IgD-negative memory B cell (primary cell): ENCODE measurements around the gene XAB2. TPM values are rescaled to one million over a fixed set of nuclear protein-coding genes. Genes with fewer than 3 reads are reported as not detected.

Source experiments
- H3K27ac Mint-ChIP-seq, 3 donors: one replicate each; pipeline ENCODE4 v1.8.0; 2020 to 2022; ENCODE audit warnings: mild to moderate bottlenecking in 3 of 3, mixed read lengths in 3 of 3, moderate library complexity in 1 of 3
- H3K27me3 Mint-ChIP-seq: one replicate; pipeline ENCODE4 v1.8.0; 2021; ENCODE audit warnings: mixed read lengths
- H3K36me3 Mint-ChIP-seq: one replicate; pipeline ENCODE4 v1.8.0; 2020; ENCODE audit warnings: mild to moderate bottlenecking, mixed read lengths
- H3K4me1 Mint-ChIP-seq, 3 donors: one replicate each; pipeline ENCODE4 v1.8.0; 2020 to 2022; ENCODE audit warnings: mixed read lengths in 3 of 3, mild to moderate bottlenecking in 1 of 3
- H3K4me3 Mint-ChIP-seq, 4 donors: one replicate each; pipeline ENCODE4 v1.8.0; 2020 to 2022; ENCODE audit warnings: mild to moderate bottlenecking in 4 of 4, mixed read lengths in 4 of 4, moderate library complexity in 3 of 4
- H3K9me3 Mint-ChIP-seq, 3 donors: one replicate each; pipeline ENCODE4 v1.8.0; 2020 to 2021; ENCODE audit warnings: mixed read lengths in 3 of 3, mild to moderate bottlenecking in 1 of 3
- polyA plus RNA-seq: library from polyadenylated mRNA; unstranded; fragments of 300-500 nt; fragmentation: Illumina TruSeq; gene quantifications from one replicate; pipeline ENCODE4 v1.2.3, GENCODE V29; 2021

XAB2 gene
- polyA plus RNA-seq, 1 donor from 2014 or later = 9.7 TPM

GRCh38 chr19:7618348-7618747 is 11.0 kb downstream of the XAB2 start:
- peaks cover 11% of the 10 kb centered on the region for H3K36me3 Mint-ChIP-seq
- no peaks in the 10 kb centered on the region for H3K27me3 Mint-ChIP-seq
- H3K27ac Mint-ChIP-seq = peak overlapping the region in 1 of 3 donors; percentile 87
- H3K4me1 Mint-ChIP-seq = peaks cover 0 to 7% (median 0%) of the 10 kb centered on the region in 3 donors
- no peaks in the 10 kb centered on the region for H3K9me3 Mint-ChIP-seq
- H3K4me3 Mint-ChIP-seq = peak overlapping the region in 1 of 4 donors; percentile 65

DNA sequence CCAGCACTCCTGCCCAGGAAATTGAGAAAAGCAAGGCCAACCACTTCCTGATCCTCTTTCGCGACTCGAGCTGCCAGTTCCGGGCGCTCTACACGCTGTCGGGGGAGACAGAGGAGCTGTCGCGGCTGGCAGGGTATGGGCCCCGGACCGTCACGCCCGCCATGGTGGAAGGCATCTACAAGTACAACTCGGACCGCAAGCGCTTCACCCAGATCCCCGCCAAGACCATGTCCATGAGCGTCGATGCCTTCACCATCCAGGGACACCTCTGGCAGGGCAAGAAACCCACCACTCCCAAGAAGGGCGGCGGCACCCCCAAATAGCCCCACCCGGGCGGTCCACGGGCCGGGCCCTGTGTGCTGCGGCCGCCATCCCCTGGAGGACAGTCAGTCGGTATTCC is 11.6 kb downstream of the XAB2 start:
- no peaks in the 10 kb centered on the region for H3K27me3 Mint-ChIP-seq
- no peak overlapping the region for H3K27ac Mint-ChIP-seq
- H3K36me3 Mint-ChIP-seq = peaks cover 11% of the 10 kb centered on the region
- H3K9me3 Mint-ChIP-seq = no peaks in the 10 kb centered on the region
- peak overlapping the region in 1 of 4 donors; percentile 47 for H3K4me3 Mint-ChIP-seq
- H3K4me1 Mint-ChIP-seq = peaks cover 0 to 7% (median 0%) of the 10 kb centered on the region in 3 donors

- Mint-ChIP-seq H3K36me3 (peaks cover 11% of the 10 kb centered on the region), H3K27ac (no peak overlapping the region), H3K27me3 (no peaks in the 10 kb centered on the region), H3K4me1 (peaks cover 0 to 7% (median 0%) of the 10 kb centered on the region in 3 donors), H3K9me3 (no peaks in the 10 kb centered on the region), H3K4me3 (peak overlapping the region in 1 of 4 donors; percentile 28)
Observed at GRCh38 chr19:7617172-7617571, 12.2 kb downstream of the XAB2 start.

DNA sequence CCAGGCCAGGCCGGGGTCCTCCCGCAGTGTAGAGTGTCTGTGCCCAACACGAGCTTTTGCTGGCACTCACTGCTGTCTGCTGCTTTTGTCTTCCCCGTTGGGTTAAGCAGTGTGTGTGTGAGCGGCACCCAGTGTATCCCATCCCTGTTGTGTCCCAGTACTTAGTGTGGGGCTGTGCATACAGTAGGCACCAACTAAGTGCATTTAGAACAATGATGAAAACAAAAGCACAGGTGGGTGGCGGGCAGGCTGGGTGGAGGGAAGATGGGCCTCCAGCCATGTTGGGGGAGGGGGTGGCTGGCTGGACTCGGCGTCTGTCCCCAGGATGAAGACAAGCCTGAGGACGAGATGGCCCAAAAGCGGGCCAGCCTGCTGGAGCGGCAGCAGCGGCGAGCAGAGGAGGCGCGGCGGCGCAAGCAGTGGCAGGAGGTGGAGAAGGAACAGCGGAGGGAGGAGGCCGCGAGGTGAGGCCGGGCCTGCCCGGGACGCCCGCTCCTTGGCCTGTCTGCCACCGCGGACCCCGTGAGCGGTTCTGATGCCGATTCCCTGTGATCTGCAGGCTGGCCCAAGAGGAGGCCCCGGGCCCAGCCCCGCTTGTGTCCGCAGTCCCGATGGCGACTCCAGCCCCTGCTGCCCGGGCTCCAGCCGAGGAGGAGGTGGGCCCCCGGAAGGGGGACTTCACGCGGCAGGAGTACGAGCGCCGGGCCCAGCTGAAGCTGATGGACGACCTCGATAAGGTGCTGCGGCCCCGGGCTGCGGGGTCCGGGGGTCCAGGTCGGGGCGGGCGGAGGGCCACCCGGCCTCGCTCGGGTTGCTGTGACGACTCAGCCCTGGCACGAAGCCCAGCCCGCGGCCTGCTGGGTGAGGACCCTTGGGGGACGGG is 14.2 kb downstream of the XAB2 start:
- H3K36me3 Mint-ChIP-seq = peaks cover 5% of the 10 kb centered on the region
- H3K9me3 Mint-ChIP-seq = no peaks in the 10 kb centered on the region
- peak overlapping the region in 2 of 3 donors; percentile 41 to 69 for H3K27ac Mint-ChIP-seq
- H3K27me3 Mint-ChIP-seq = no peaks in the 10 kb centered on the region
- no peak overlapping the region for H3K4me3 Mint-ChIP-seq
- H3K4me1 Mint-ChIP-seq = peaks cover 0 to 7% (median 0%) of the 10 kb centered on the region in 3 donors

GRCh38 chr19:7612282-7613274 is 16.8 kb downstream of the XAB2 start:
- H3K9me3 Mint-ChIP-seq = peaks cover 0 to 2% (median 0%) of the 10 kb centered on the region in 3 donors
- H3K4me1 Mint-ChIP-seq = peaks cover 0 to 3% (median 0%) of the 10 kb centered on the region in 3 donors
- no peak overlapping the region for H3K4me3 Mint-ChIP-seq
- H3K36me3 Mint-ChIP-seq = no peaks in the 10 kb centered on the region
- no peak overlapping the region for H3K27ac Mint-ChIP-seq
- H3K27me3 Mint-ChIP-seq = no peaks in the 10 kb centered on the region

GRCh38 chr19:7611541-7612279 is 17.6 kb downstream of the XAB2 start:
- Mint-ChIP-seq H3K36me3 (no peaks in the 10 kb centered on the region), H3K4me1 (peaks cover 0 to 3% (median 0%) of the 10 kb centered on the region in 3 donors), H3K27ac (no peak overlapping the region), H3K9me3 (peaks cover 0 to 2% (median 0%) of the 10 kb centered on the region in 3 donors), H3K4me3 (no peak overlapping the region), H3K27me3 (no peaks in the 10 kb centered on the region)

DNA sequence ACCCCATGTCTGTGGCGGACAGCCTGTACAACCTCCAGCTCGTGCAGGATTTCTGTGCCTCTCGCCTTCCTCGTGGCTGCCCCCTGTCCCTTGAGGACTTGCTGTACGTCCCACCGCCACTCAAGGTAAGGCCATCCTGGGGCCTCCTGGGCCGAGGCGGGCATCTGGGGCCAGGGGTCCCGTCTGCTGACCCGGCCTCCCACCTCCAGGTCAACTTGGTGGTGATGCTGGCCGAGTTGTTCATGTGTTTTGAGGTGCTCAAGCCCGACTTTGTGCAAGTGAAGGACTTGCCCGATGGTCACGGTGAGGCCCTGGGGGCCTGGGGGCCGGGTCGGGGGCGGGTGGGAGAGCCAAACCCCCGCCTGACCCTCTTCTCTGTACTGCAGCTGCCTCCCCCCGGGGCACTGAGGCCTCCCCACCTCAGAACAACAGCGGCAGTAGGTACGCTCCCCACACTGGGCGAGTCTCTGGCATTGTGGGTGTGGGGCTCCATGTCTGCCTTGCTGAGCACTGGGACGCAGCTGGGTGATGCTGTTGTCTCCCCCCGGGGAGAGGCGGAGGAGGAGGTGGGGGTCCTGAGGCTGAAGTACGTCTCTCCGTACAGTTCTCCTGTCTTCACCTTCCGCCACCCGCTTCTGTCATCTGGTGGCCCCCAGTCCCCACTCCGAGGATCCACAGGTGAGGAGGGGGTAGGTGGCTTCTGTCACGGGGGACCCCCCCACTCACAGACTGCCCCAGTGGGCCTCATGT is 18.7 kb downstream of the XAB2 start:
- Mint-ChIP-seq H3K27me3 (no peaks in the 10 kb centered on the region), H3K9me3 (peaks cover 0 to 2% (median 0%) of the 10 kb centered on the region in 3 donors), H3K36me3 (peaks cover 2% of the 10 kb centered on the region), H3K4me1 (peaks cover 0 to 3% (median 0%) of the 10 kb centered on the region in 3 donors), H3K27ac (no peak overlapping the region), H3K4me3 (no peak overlapping the region)

DNA sequence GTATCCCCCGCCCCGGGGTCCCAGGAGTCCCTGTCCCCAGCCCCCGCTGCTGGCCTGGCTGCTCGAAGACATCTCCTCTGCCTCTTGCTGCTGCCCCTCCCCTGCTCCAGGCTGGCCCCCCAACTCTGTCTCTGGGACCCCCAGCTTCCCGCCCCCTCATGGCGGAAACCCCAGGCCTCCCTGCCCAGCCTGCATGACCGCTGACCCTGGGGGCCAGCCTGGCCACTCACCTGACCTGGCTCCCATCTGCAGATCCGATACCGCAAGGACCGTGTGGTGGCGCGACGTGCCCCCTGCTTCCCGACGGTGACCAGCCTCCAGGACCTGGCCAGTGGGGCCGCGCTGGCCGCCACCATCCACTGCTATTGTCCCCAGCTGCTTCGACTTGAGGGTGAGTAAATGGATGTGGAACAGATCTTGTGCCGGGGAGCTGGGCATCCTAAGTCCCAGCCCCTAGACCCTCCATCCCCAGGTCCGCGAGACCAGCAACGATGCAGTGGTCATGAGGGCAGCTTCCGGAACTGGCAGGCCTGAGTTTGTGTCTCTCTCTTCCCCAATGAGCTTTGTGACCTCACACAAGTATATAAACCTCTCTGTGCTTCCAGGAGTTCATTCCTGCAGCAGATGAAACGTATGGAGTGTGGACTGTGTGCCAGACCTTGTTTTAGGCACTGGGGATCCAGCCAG is 21.3 kb downstream of the XAB2 start:
- H3K4me1 Mint-ChIP-seq = peaks cover 0 to 2% (median 0%) of the 10 kb centered on the region in 3 donors
- H3K27me3 Mint-ChIP-seq = peaks cover 4% of the 10 kb centered on the region
- peaks cover 0 to 4% (median 0%) of the 10 kb centered on the region in 3 donors for H3K9me3 Mint-ChIP-seq
- no peak overlapping the region for H3K27ac Mint-ChIP-seq
- H3K4me3 Mint-ChIP-seq = no peak overlapping the region
- peaks cover 2% of the 10 kb centered on the region for H3K36me3 Mint-ChIP-seq

DNA sequence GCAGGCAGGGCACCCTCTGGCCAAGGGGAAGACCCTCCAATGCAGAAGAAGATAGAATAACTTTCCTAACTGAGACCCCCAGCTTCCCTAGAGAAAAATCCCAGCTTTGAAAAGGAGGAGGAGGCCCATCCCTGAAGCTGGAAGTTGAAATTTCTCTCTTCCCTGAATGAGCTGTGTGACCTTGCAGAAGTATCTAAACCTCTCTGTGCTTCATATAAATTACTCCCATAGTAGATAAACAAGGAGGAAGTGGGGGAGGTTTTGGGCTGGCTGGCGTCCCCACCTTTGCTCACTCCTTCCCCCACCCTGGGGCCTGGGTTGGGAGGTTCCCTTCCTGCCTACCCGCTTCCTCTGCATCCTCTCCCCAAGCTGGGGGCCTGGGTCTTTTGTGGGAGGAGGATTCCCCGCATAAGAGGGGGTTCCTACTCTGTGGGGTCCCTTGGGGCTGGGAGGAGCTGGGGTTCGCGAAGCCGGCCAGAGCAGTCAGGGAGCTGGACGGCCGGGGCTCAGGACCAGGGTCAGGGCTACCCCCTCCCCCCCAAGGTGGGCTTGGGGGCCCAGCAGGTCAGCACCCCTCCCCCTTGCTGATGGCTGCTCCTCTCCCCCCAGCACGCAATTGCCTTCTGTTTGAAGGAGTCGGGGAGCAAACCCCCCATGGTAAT is 22.0 kb downstream of the XAB2 start:
- H3K27ac Mint-ChIP-seq = no peak overlapping the region
- H3K4me3 Mint-ChIP-seq = no peak overlapping the region
- peaks cover 2% of the 10 kb centered on the region for H3K36me3 Mint-ChIP-seq
- peaks cover 0 to 4% (median 0%) of the 10 kb centered on the region in 3 donors for H3K9me3 Mint-ChIP-seq
- peaks cover 4% of the 10 kb centered on the region for H3K27me3 Mint-ChIP-seq
- H3K4me1 Mint-ChIP-seq = peaks cover 0 to 2% (median 0%) of the 10 kb centered on the region in 3 donors

DNA sequence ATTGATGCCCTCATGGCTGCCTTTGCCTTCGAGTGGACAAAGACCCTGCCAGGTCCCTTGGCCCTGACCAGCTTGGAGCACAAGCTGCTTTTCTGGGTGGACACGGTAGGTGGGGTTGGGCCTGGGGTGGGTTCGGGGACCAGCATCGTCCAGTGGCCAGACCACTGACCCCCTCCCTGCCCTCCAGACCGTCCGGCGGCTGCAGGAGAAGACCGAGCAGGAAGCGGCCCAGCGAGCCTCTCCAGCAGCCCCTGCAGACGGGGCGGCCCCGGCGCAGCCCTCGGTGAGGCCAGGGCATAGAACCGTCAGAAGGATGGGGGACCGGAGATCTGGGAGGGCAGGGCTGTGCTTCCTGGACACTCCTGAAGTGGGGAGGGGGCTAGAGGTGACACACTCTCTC is 23.1 kb downstream of the XAB2 start:
- Mint-ChIP-seq H3K27me3 (peaks cover 6% of the 10 kb centered on the region), H3K9me3 (peaks cover 0 to 4% (median 0%) of the 10 kb centered on the region in 3 donors), H3K36me3 (peaks cover 2% of the 10 kb centered on the region), H3K4me3 (no peak overlapping the region), H3K4me1 (peaks cover 0 to 2% (median 0%) of the 10 kb centered on the region in 3 donors), H3K27ac (no peak overlapping the region)

DNA sequence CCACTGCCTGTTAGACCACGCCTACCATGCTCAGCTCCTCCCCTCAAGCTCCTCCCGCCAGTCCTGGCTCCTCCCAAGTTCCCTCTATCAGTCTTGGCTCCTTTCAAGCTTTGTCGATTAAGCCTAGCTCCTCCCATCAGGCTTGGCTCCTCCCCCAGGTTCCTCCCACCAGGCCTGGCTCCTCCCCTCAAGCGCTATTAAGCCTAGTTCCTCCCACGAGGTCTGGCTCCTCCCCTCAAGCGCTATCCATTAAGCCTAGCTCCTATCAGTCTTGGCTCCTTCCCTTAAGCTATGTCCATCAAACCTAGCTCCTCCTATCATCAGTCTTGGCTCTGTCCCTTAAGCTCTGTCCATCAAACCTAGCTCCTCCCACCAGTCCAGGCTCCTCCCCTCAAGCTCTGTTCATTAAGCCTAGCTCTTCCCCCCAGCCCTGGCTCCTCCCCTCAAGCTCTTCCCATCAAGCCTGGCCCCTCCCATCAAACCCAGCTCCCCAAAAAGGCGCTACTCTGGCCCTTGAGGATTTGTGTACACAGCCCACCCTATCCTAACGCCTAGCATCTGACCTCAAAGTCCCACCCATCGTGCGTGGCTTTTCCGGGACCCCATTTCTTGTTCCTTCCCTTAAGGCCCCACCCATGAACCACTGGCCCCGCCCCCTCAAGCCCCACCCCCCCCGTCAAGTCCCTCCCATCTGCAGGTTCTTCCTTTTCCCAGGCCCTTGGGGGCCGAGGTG is 23.7 kb downstream of the XAB2 start:
- peaks cover 0 to 2% (median 0%) of the 10 kb centered on the region in 3 donors for H3K4me1 Mint-ChIP-seq
- H3K9me3 Mint-ChIP-seq = peaks cover 0 to 4% (median 0%) of the 10 kb centered on the region in 3 donors
- H3K27ac Mint-ChIP-seq = no peak overlapping the region
- H3K27me3 Mint-ChIP-seq = peaks cover 6% of the 10 kb centered on the region
- no peak overlapping the region for H3K4me3 Mint-ChIP-seq
- peaks cover 2% of the 10 kb centered on the region for H3K36me3 Mint-ChIP-seq

GRCh38 chr19:7603919-7604318 is 25.4 kb downstream of the XAB2 start:
- peaks cover 0 to 4% (median 0%) of the 10 kb centered on the region in 3 donors for H3K9me3 Mint-ChIP-seq
- no peak overlapping the region for H3K4me3 Mint-ChIP-seq
- H3K36me3 Mint-ChIP-seq = peaks cover 2% of the 10 kb centered on the region
- peaks cover 0 to 2% (median 0%) of the 10 kb centered on the region in 3 donors for H3K4me1 Mint-ChIP-seq
- peaks cover 6% of the 10 kb centered on the region for H3K27me3 Mint-ChIP-seq
- H3K27ac Mint-ChIP-seq = no peak overlapping the region
